H7 (cell line): ENCODE results near the gene DUSP21. TPM values are rescaled to one million over a fixed set of nuclear protein-coding genes. Genes with fewer than 3 reads are reported as not detected.

Experiments used
- DNase-seq: peaks from one replicate; pipeline ENCODE4 v3.0.0; 2012
- H3K27me3 ChIP-seq: 2 replicates; pipeline ENCODE4 v1.6.0; 2011; ENCODE audit warnings: mild to moderate bottlenecking, low read length; ENCODE audit not compliant: control insufficient read depth, insufficient read depth
- H3K36me3 ChIP-seq: replicated peaks from 2 replicates; pipeline ENCODE4 v1.5.1; 2011; ENCODE audit warnings: low read length; ENCODE audit not compliant: control insufficient read depth, insufficient read depth
- H3K4me3 ChIP-seq: 2 replicates; pipeline ENCODE4 v1.5.1; 2011; ENCODE audit warnings: low read depth, mild to moderate bottlenecking, control low read depth, low read length, moderate library complexity; ENCODE audit not compliant: insufficient read depth
- total RNA-seq: library from RNA; depleted of rRNA; stranded (reverse); fragments of >200 nt; shearing (Covaris generic); gene quantifications from 2 replicates; pipeline ENCODE4 v1.2.3, GENCODE V29; 2014; rRNA removed

Gene DUSP21
- total RNA-seq, 1 experiment from 2014 or later = not detected

DNA sequence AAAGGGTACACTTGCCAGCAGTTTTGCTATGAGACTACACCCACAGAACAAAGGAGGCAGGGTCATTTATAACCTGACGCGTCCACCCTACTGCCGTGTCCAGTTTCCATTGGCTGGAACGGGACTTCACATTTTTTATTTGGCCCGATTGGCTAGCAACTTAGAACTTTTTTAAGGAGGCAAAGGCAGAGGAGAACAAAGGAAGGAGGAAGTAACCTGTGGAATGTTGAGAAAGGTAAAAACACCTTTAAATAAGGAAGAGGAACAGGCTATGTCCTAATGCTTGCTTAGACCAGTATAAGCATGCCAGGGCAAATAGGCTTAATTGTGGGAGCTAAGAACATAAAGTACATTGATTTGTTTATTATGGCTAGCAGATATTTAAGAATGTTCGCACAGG lies 47.8 kb downstream of the DUSP21 start:
- no peak for DNase-seq
- Histone ChIP-seq H3K4me3 (no peak overlapping the region), H3K27me3 (no peaks in the 10 kb centered on the region), H3K36me3 (no peaks in the 10 kb centered on the region)

Other genes starting within 250 kb of the DUSP21 start
- 32.7 and 45.2 TPM in 2 replicates for gene KDM6A, start 29.2 kb downstream of the DUSP21 start, total RNA-seq